ENCODE measurements around the gene MYO7B. TPM values are rescaled to one million over a fixed set of nuclear protein-coding genes. Genes with fewer than 3 reads are reported as not detected.

The MYO7B gene
- total RNA-seq, 2 experiments from 2014 or later: 3.3 TPM; not detected in 1

GRCh38 chr2:127626175-127626574, 90.7 kb downstream of the MYO7B start:
- H3K4me1 ChIP-seq (ENCODE audit: insufficient read depth, low read length, poor library complexity, severe bottlenecking): no peaks in the 10 kb centered on the region
- no peak overlapping the region for H2AFZ ChIP-seq (ENCODE audit: low read length)
- no peak for DNase-seq (ENCODE audit: low spot score)
- H3K9me2 ChIP-seq (ENCODE audit: insufficient read depth, low read length): no peaks in the 10 kb centered on the region
- no peaks in the 10 kb centered on the region for H3K79me2 ChIP-seq (ENCODE audit: insufficient read depth, low read depth, low read length)
- CTCF ChIA-PET (ENCODE audit: unreplicated experiment): no interaction called here
- no peaks in the 10 kb centered on the region for H3K36me3 ChIP-seq (ENCODE audit: insufficient read depth, low read length)
- no peaks in the 10 kb centered on the region for H4K20me1 ChIP-seq (ENCODE audit: insufficient read depth, low read length)
- H3K4me3 ChIP-seq (ENCODE audit: low read depth, low read length, poor library complexity, severe bottlenecking): no peak overlapping the region
- no peak overlapping the region for H3K4me2 ChIP-seq (ENCODE audit: low read length)
- no peak overlapping the region for H3K27ac ChIP-seq (ENCODE audit: low read depth, low read length, poor library complexity, severe bottlenecking)
- BruUV-seq (replicated peaks): no TSS peak
- no peak for TF ChIP-seq CTCF (conservative IDR thresholded peaks at IDR 0.05; ENCODE audit: low read length)
- TF ChIP-seq EZH2phosphoT487 (IDR thresholded peaks at IDR 0.05; ENCODE audit: borderline replicate concordance, low read depth, low read length): no peak
- intact Hi-C loops (cut with micrococcal nuclease; ENCODE audit: unreplicated experiment): no loop called here
- POLR2A ChIA-PET: no interaction called here
- H3K9me3 ChIP-seq (ENCODE audit: low read length): no peaks in the 10 kb centered on the region

DNA sequence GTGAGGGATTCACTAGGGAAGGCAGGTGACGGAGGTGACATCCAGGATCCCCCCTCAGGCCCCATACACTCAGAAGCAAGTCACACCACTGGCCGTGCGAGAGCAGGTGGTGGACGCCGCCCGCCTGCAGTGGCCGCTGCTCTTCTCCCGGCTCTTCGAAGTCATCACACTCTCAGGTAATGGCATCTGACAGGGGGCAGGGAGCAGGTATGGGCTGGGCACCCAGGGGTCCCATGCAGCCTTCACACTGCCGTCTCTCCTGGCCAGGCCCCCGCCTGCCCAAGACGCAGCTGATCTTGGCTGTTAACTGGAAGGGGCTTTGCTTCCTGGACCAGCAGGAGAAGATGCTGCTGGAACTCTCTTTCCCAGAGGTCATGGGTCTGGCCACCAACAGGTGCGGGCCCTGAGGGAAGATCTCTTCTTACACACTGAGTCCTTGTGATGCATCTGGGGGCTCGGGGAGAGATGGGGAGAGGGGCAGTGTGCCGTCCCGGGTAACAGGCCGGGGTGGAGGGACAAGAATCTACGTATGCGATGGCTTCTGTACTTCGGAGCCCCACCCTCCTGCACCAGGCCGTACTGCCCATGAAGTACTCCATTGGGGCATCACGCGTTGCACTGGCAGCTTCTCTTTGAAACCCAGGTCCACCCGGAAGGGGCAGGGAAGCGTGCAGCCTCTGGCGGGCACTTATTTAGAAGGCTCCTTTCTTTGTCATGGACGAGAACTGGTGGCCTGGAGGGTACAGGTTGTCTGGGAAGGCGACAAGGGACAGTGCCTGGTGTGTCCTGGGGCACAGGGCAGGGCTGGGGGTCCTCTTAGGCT, 91.6 kb downstream of the MYO7B start:
- CTCF ChIA-PET (ENCODE audit: unreplicated experiment): no interaction called here

More for the DNA sequence above, 91.6 kb downstream of the MYO7B start:
- no peaks in the 10 kb centered on the region for H3K9me2 ChIP-seq (ENCODE audit: insufficient read depth, low read length)
- H3K4me1 ChIP-seq (ENCODE audit: insufficient read depth, low read length, poor library complexity, severe bottlenecking): no peaks in the 10 kb centered on the region
- no peak overlapping the region for H2AFZ ChIP-seq (ENCODE audit: low read length)
- no peaks in the 10 kb centered on the region for H3K79me2 ChIP-seq (ENCODE audit: insufficient read depth, low read depth, low read length)
- H3K27ac ChIP-seq (ENCODE audit: low read depth, low read length, poor library complexity, severe bottlenecking): no peak overlapping the region
- TF ChIP-seq EZH2phosphoT487 (IDR thresholded peaks at IDR 0.05; ENCODE audit: borderline replicate concordance, low read depth, low read length) (no peak), CTCF (conservative IDR thresholded peaks at IDR 0.05; ENCODE audit: low read length) (no peak)
- intact Hi-C loops (cut with micrococcal nuclease; ENCODE audit: unreplicated experiment): no loop called here
- H3K36me3 ChIP-seq (ENCODE audit: insufficient read depth, low read length): no peaks in the 10 kb centered on the region
- no peaks in the 10 kb centered on the region for H3K9me3 ChIP-seq (ENCODE audit: low read length)
- no peaks in the 10 kb centered on the region for H4K20me1 ChIP-seq (ENCODE audit: insufficient read depth, low read length)
- no peak overlapping the region for H3K4me2 ChIP-seq (ENCODE audit: low read length)
- POLR2A ChIA-PET: no interaction called here
- H3K4me3 ChIP-seq (ENCODE audit: low read depth, low read length, poor library complexity, severe bottlenecking): no peak overlapping the region
- no peak for DNase-seq (ENCODE audit: low spot score)
- BruUV-seq (replicated peaks): no TSS peak
